Mesodermal cell (in vitro differentiated cells): ENCODE results near the gene HTR4.

ENCODE experiments used
- H3K27ac ChIP-seq: 2 replicates; pipeline ENCODE4 v1.7.0; 2013; ENCODE audit warnings: mild to moderate bottlenecking, low read depth, low read length, moderate library complexity; ENCODE audit not compliant: severe bottlenecking
- H3K36me3 ChIP-seq: 2 replicates; pipeline ENCODE4 v1.7.1; 2013; ENCODE audit warnings: mild to moderate bottlenecking, low read length, moderate library complexity; ENCODE audit not compliant: control insufficient read depth, insufficient read depth
- H3K4me1 ChIP-seq: one replicate; pipeline ENCODE4 v1.7.1; 2013; ENCODE audit warnings: mild to moderate bottlenecking, low read length; ENCODE audit not compliant: insufficient read depth, control insufficient read depth, poor library complexity, severe bottlenecking
- H3K4me3 ChIP-seq: 2 replicates; pipeline ENCODE4 v1.7.0; 2013; ENCODE audit warnings: low read length, control low read depth, mild to moderate bottlenecking; ENCODE audit not compliant: insufficient read depth, poor library complexity, severe bottlenecking; ENCODE audit errors: extremely low read depth
- H3K9me3 ChIP-seq: 2 replicates; pipeline ENCODE4 v1.7.1; 2013; ENCODE audit warnings: mild to moderate bottlenecking, low read length, moderate library complexity; ENCODE audit not compliant: control insufficient read depth
- WGBS, 2 experiments: methylation state at CpG; one replicate each; pipeline ENCODE4 v1.1.5; 2013; ENCODE audit warnings: missing lambda C conversion rate in 2 of 2; ENCODE audit not compliant: insufficient coverage in 2 of 2; 5-methylcytosine and 5-hydroxymethylcytosine counted together

HTR4 gene

DNA sequence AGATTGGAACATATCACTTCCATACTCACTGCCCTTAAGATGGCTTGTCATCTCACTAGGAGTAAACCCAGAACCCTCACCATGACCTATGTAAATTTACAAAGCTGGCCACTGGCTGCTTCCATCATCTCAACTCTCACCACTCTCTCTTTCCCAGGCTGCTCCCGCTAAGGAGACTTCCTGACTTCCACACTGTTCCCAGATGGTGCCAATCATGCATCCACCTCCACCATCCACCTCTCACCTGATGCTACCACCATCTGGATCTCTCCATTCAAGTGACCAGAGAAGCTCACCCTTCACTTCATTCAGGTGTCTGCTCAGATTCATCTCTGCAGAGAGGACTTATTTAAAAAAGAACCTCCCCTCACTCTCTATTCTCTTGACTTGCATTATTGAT, 91.3 kb downstream of the HTR4 start:
- Histone ChIP-seq H3K4me1 (no peaks in the 10 kb centered on the region), H3K9me3 (no peaks in the 10 kb centered on the region), H3K4me3 (no peak overlapping the region), H3K36me3 (no peaks in the 10 kb centered on the region), H3K27ac (no peak overlapping the region)
- WGBS, 2 experiments: 89 to 100% methylated on average over 1 of the region's 1 CpG

DNA sequence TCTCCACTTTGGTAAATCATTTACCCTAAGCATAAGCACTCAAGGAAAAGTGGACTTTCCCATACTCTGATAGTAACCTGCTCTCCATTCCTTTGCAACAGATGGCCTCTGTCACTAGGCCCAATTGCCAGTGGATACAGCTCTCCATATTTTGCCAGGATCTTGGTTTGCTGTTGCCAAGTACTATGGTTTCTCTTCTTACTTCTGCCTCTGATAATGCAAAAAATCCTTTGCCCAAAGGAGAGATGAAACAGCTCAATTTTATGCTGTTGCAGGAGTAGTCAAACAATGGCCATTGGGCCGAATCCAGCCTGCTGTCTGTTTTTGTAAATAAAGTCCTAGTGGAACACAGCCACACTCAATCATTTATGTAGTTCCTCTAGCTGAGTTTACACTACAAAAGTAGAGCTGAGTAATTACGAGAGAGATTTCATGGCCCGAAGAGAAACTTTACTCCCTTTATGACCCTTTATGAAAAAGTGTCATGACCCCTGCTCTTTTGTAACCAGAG, 92.5 kb downstream of the HTR4 start:
- Histone ChIP-seq H3K4me1 (no peaks in the 10 kb centered on the region), H3K27ac (no peak overlapping the region), H3K9me3 (no peaks in the 10 kb centered on the region), H3K4me3 (no peak overlapping the region), H3K36me3 (no peaks in the 10 kb centered on the region)
- WGBS, 2 experiments: 63 to 80% methylated on average over 1 to 2 of the region's 3 CpGs

DNA sequence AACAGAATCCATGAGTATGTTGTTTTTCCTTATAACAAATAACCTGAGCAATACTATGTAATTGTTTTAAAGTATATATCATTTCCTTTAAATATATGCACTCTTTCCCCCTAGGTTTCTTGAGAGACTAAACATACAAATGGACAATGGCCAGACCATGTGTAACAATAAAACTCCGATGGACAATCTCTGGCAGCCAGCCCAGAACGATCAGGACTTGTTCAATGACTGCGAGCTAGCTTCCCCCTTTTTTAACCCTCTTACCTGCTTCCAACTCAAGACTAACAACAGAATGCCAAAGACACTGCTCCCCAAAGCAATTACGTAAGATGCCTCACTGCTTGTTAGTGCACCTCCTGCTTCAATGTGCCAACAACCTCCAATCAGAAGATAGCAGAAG, 94.9 kb downstream of the HTR4 start:
- H3K4me1 ChIP-seq: no peaks in the 10 kb centered on the region
- no peak overlapping the region for H3K4me3 ChIP-seq
- no peaks in the 10 kb centered on the region for H3K36me3 ChIP-seq
- H3K27ac ChIP-seq: no peak overlapping the region
- 87 to 92% methylated on average over 4 of the region's 4 CpGs for WGBS, 2 experiments
- no peaks in the 10 kb centered on the region for H3K9me3 ChIP-seq

DNA sequence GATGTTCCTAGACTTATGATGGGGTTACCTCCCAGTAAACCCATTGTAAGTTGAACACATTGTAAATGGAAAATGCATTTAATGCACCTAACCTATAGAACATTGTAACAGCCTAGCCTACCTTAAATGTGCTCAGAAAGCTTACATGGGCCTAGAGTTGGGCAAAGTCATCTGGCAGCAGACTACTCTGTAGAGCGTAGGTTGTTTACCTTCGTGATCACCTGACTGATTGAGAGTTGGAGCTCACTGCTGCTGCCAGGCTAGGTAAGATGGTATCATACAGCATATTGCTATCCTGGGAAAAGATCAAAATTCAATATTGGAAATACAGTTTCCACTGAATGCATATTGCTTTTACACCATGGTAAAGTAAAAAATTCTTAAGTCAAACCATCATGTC, 95.4 kb downstream of the HTR4 start:
- Histone ChIP-seq H3K27ac (no peak overlapping the region), H3K36me3 (no peaks in the 10 kb centered on the region), H3K4me3 (no peak overlapping the region), H3K9me3 (no peaks in the 10 kb centered on the region), H3K4me1 (no peaks in the 10 kb centered on the region)
- WGBS, 2 experiments: 92 to 100% methylated on average over 2 of the region's 2 CpGs

DNA sequence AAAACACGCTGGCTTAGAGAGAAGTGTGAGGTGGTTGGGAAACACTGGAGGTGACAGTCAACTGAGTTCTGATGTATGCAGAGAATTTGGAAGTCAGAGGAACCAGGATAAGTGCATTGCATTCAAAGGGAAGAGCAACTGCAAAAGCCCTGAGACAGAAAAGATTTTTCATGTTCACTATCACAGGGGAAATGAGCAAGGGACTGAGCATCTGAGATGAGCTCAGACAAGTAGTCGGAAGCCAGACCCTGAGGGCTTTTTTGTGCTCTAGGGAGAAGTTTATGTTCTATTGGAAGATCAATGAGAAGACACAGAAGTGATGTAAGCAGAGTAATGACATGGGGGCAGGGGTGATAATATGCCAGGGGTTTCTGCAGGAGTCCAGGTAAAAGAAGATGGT, 97.5 kb downstream of the HTR4 start:
- Histone ChIP-seq H3K27ac (no peak overlapping the region), H3K36me3 (no peaks in the 10 kb centered on the region), H3K4me3 (no peak overlapping the region), H3K4me1 (no peaks in the 10 kb centered on the region), H3K9me3 (no peaks in the 10 kb centered on the region)
- 74 to 97% methylated on average over 2 of the region's 2 CpGs for WGBS, 2 experiments

DNA sequence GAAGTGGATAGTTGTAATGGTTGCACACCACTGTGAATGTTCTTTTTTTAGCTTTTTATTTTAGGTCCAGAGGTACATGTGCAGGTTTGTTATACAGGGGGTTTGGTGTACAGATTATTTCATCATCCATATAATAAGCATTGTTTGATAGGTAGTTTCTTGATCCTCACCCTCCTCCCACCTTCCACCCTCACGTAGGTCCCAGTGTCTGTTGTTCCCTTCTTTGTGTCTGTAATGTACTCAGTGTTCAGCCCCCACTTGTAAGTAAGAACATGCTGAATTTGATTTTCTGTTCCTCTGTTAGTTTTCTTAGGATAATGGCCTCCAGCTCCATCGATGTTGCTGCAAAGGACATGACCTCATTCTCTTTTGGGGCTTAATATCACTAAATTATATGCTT, 99.7 kb downstream of the HTR4 start:
- Histone ChIP-seq H3K4me3 (no peak overlapping the region), H3K27ac (no peak overlapping the region), H3K4me1 (no peaks in the 10 kb centered on the region), H3K36me3 (no peaks in the 10 kb centered on the region), H3K9me3 (no peaks in the 10 kb centered on the region)
- WGBS, 2 experiments: no CpG with 5 or more reads among the region's 2 CpGs

DNA sequence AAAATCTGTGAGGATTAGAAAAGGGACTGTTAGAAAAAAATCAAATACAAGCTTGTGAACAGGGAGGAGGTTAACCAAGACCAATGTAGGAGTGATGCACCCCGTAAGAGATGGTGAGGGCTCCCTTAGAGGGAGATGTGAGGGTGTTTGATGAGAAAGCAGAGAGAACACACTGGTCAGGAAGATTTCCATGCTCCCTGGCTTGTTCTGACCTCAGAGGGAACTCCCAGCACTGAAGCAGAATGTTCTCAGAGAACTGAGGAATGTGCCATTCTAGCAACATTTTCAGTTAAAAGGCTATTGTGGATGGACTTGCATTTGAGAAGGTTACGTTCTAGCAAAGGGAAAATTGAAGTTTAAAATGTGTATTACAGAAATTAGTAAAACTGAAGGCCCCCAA, 110.6 kb downstream of the HTR4 start:
- WGBS, 2 experiments: 86 to 91% methylated on average over 1 of the region's 2 CpGs
- Histone ChIP-seq H3K27ac (no peak overlapping the region), H3K4me1 (peaks cover 9% of the 10 kb centered on the region), H3K36me3 (no peaks in the 10 kb centered on the region), H3K4me3 (no peak overlapping the region), H3K9me3 (no peaks in the 10 kb centered on the region)

DNA sequence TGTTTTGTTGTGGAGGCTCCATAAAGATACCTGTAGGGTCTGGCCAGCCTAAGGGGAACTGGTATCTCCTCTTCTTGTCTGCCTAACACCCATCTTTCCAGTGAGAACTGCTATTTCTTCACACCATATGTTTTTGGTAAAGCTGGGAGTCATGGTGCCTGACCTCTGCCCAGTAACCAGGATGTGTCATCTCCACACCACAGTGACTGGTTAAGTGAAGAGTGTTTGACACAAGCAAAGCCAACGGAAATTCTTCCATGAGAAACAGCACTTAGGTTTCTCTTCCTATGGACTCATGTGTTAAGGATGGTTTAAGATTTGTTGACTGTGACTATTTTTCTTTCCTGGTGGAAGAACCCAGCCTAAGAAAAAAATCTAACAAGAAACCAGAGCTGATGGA, 111.5 kb downstream of the HTR4 start:
- H3K9me3 ChIP-seq: no peaks in the 10 kb centered on the region
- H3K36me3 ChIP-seq: no peaks in the 10 kb centered on the region
- 100% methylated on average over 1 of the region's 1 CpG; no CpG with 5 or more reads in 1 of the 2 experiments for WGBS, 2 experiments
- no peak overlapping the region for H3K4me3 ChIP-seq
- no peak overlapping the region for H3K27ac ChIP-seq
- H3K4me1 ChIP-seq: peaks cover 9% of the 10 kb centered on the region

DNA sequence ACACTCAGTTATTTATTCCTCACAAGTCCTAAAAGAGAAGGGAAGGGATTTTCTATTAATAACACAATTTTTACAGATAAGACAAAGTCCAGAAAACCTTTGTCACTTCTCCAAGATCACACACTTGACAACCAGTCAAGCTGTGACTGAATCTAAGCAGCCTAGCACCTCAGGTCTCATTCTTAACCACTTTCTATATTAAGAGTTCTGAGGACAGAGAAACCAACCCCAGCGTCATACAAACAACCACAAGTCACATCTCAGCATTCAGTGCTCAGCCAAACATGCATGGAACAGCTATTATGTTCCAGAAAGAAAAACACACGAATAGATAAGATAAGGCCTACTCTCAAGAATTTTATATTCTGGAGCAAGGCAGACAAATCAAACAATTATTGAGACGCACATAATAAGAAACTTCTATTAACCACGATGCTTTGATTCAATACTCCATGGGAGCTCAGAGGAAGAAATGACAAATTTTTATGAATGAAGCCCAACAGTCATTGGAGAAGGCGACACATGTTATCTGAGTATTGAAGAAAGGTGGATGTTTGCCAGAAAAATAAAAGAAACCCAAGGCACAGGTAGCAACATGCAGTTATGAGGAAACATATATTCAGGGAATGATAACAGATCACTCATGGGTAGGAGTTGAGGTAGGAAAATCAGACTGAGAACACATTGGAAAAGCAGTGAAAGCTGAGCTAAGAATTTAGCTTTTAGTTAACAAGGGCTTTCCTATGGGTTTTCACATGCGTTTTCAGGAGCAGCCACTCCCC, 113.1 kb downstream of the HTR4 start:
- WGBS, 2 experiments: 95 to 100% methylated on average over 2 of the region's 6 CpGs
- no peaks in the 10 kb centered on the region for H3K36me3 ChIP-seq

DNA sequence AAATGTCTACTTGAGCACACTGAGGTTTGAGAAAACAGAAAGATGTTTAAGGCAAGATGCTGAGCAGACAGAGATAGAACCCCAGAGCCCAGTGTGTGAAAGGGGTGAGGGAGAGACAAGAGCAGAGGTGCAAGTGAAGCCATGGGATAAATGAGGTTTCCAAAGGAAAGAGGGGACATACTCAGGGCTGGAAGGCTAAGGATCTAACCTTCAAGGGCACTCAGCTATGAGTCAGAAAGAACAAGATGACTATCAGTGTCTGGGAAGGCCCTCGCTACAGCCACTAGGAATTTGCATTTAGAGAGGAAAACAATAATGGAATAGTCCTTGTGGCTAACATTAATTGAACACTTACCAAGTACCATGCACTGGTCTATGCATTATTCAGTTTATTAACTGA, 113.7 kb downstream of the HTR4 start:
- Histone ChIP-seq H3K36me3 (no peaks in the 10 kb centered on the region), H3K9me3 (no peaks in the 10 kb centered on the region), H3K4me3 (no peak overlapping the region), H3K4me1 (peaks cover 9% of the 10 kb centered on the region), H3K27ac (no peak overlapping the region)
- WGBS, 2 experiments: no CpG with 5 or more reads among the region's 1 CpG

More for the DNA sequence above, 113.1 kb downstream of the HTR4 start:
- Histone ChIP-seq H3K4me1 (peaks cover 9% of the 10 kb centered on the region), H3K9me3 (no peaks in the 10 kb centered on the region), H3K27ac (no peak overlapping the region), H3K4me3 (no peak overlapping the region)

DNA sequence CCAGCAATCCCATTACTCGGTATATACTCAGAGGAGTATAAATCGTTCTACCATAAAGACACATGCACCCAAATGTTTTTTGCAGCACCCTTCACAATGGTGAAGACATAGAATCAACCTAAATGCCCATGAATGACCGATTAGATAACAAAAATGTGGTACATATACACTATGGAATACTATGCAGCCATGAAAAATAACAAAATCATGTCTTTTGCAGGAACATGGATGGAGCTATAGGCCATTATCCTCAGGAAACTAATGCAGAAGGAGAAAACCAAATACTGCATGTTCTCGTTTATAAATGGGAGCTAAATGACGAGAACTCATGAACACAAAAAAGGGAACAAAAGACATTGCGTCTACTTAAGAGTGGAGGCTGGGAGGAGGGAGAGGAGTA, 114.5 kb downstream of the HTR4 start:
- H3K4me3 ChIP-seq: no peak overlapping the region
- no peak overlapping the region for H3K27ac ChIP-seq
- H3K4me1 ChIP-seq: peaks cover 9% of the 10 kb centered on the region
- WGBS, 2 experiments: 78 to 96% methylated on average over 4 to 5 of the region's 6 CpGs
- H3K9me3 ChIP-seq: no peaks in the 10 kb centered on the region
- H3K36me3 ChIP-seq: no peaks in the 10 kb centered on the region
